GM21515 (cell line): ENCODE results near the gene OAF.

Experiments used
- ATAC-seq: cut with Tn5 transposase; IDR thresholded peaks from one replicate; pipeline ENCODE4 v1.9.1; 2021; ENCODE audit not compliant: unreplicated experiment

The OAF gene

DNA sequence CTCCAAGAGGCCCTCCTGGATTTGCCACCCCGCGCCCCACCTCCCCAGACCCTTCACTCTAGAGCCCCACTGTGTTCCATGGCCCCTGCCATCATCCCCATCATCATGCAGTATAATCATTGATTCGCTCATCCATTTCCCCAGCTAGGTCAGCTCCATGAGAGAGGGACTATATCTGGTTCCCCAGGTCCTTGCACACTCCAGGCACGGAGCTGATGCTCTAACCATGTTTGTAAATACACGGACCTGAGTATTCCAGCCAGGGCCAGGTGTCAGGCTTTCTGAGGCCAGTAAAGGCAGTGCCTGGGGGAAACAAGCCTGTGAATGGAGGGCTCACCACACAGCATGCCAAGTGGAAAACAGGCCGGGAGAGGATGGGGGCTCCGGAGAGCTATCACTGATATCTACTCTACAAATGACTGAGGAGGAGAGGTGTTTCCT, 27.1 kb upstream of the OAF start:
- ATAC-seq = no peak

DNA sequence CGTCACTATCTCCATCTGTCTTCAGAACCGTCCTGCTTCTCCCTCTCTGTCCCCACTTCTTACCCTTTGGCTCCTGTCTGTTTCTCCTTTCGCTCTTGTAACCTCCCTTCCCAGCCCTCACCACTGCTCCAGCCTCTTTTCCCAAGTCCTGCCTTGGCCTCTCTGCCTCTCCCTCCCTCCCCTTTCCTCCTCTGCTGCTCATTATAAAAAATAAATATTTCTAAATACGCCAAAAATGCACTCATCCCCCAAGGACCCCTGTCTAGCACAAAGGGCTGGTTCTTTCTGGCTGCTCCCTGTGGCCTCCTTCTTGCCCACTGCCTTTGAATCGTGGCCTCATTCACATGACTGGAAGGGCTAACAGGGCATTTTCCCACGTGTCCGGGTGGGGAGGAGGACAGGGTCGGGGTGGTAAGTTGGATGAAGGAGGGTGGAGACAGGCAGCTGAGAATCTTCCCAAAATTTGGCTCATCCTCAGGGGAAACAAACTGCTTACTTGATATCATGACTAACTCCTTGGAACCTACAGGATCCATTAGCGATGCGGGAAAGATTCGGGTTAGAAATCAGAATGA, 26.4 kb upstream of the OAF start:
- no peak for ATAC-seq

DNA sequence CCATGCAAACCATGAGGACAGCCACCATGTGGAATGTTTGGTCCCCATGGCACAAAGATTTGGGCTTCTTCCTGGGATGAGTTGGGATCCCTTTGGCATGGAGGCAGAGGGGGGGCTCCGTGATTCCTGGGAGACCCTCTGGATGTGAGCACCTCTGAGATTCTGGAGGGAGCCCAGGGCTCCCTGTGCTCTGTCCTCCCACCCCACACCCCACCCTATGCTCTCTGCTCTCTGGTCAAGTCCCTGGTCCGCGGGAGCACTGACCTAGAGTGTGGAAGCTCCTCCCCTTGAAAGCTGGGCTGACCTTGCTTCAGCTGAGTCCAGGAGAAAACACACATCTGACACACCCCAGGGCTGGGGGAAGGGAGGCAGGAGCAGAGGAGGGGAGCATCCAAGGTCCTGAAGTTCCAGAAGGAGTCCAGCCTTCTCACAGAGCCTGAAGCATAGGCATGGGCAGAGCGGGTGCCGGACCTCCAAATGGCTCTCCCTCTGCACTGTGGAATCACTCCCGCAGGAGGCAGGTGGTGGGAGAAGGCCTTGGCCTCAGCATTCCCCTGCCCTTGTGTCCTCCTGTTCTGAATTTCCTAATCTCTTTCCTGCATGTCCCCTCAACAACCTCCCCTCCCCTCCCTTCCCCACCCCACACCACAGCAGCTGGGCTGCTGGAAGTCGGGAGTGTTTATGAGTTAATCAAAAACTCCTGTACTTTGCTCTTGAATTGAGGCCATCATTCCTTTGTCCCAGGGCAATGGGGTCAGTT, 25.7 kb upstream of the OAF start:
- no peak for ATAC-seq

DNA sequence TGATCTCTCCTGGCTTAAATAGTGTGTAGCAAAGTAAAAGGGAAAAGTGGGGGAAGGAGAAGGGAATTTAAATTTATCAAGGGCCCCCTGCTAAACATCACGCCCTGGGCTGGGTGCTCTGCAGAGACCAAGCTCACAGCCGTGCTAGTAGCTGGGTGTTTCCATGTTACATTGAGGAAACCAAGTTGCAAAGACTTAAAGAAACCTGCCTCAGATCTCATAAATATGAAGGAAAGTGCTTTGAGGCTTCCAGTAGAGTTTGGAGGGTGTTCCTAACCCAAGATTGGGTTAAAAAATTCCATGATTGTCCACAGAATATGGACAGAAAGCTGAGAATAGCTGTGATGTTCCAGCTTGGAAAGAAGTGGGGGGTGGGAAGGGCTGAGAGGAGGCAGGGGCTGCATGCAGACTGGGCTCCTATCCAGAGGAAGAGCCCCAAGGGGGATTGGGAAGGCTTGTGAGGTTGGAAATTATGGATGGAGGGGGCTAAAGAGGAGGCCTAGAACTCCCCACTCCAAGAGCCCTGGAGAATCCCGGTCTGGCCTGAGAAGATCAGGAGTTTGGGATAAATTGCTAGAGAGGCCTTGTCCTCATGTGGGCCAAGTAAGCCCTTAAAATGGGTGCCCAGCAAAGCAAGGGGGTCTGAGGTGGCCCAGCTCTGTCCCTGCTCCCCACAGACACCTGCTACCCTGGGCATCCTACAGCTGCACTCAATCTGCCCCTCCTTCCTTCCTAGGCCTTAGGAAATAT, 25.0 kb upstream of the OAF start:
- no peak for ATAC-seq

DNA sequence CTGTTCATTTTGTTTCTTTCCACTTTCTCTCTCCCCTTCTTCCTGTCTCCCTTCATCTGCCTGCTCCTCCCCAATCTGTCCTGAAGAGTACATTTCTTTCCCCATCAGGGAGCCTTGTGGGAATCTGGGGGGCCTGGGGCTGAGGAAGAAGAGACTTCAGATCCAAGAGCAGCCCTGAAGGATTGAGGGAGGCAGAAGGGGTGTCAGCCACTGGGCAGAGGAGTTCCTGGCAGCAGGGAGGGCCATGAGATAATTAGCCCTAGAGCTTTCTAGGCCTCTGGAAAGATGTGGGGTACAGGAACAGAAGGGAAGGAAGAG, 24.4 kb upstream of the OAF start:
- ATAC-seq = no peak

DNA sequence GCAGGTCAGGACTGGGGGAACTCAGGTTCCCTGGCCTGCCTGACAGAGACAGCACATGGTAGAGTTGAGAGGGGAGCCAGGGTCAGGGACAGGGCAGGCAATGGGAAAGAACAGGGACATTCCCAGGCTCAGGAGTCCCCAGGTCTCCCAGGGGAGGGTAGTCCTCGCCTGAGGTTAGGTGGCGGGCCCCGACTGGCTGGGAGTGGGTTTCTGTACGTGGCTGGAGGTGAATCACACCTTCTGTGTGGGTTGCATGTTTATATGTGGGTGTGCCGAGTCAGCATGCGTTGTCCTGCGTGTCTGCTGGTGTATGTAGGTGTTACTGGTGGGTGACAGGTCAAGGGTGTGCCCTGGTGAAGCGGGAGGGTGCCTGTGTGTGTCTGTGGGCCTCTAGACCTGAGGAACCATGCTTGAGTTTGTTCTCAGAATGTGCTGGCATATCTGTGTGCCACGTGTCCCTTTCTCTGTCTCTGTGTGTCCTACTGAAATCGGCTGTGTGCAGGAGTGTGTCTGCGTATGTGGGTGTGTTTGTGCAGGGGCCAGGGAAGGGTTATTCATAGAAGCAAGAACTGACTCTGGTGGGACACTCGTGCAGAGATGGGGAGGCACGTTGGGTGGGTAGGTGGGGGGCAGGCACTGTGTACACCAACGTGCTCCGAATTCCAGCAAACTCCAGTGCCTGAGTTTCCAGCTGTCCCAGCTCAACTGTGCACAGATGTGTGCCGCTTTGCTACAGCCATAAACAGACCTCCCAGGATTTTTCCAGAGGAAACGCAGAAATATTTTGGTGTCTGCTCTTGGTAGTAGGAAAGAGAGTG, 23.8 kb upstream of the OAF start:
- ATAC-seq = no peak

DNA sequence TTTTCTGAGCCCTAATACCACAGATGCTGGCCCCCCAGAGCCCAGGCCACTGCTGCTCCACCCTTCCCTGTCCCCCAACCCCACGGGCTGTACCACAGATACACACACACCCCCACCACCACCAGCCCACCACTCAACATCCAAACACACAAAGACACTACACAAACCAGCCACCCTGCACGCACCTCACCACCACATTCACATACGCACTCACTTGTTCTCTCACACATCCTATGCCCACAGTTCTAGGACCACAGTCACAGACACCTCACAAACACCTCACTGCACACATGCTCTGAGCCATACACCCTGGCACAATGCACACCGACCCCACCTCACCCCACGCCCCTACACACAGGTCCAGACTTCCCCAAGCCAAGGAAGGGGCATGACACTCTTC, 22.5 kb upstream of the OAF start:
- no peak for ATAC-seq

DNA sequence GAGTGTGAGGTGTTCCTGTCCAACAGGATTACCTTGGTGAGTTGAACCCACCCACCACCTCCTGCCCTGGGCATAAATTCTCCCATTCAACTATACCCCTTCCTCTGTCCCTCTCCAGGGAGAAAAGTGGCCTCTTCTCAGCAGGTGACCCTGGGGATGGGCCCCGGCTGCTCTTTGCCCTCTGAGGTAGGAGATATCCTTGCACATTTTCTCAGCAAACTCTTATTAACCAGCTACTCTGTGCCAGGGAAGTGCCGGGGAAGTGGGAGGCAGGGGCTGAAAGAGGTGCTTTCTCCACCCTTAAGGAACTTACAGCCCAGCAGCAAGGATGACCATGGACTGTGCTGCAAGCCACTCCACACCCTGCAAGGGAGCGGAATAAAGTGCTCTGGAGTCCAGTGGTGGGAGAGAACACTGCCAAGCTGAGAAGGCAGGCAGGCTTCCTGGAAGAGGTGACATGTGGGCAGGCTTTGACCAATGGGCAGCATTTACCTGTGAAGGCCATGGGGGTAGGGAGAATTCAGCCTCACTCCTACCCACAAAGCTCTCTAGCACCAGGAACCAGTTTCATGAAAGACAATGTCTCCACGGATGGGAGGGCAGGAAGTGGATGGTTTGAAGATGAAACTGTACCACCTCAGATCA, 21.9 kb upstream of the OAF start:
- ATAC-seq = no peak

DNA sequence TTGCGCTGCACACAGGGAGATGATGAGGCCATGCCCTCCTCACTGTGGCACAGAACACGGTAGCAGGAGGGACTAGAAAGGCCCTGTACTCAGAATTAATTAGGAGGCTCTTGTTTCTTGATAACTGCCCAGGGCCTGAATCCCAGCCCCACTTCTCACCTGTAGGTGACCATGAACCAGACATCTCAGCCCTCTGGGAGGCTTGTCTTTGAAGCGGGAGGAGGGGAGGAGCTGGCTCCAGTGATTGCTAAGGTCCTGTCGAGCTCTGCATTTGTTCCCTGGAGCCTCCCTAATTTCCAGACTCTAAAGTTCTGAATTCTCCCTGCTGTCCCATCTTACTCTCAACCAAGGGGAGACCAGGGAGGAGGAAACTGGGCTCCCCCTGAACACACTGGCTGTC, 19.8 kb upstream of the OAF start:
- ATAC-seq = no peak

DNA sequence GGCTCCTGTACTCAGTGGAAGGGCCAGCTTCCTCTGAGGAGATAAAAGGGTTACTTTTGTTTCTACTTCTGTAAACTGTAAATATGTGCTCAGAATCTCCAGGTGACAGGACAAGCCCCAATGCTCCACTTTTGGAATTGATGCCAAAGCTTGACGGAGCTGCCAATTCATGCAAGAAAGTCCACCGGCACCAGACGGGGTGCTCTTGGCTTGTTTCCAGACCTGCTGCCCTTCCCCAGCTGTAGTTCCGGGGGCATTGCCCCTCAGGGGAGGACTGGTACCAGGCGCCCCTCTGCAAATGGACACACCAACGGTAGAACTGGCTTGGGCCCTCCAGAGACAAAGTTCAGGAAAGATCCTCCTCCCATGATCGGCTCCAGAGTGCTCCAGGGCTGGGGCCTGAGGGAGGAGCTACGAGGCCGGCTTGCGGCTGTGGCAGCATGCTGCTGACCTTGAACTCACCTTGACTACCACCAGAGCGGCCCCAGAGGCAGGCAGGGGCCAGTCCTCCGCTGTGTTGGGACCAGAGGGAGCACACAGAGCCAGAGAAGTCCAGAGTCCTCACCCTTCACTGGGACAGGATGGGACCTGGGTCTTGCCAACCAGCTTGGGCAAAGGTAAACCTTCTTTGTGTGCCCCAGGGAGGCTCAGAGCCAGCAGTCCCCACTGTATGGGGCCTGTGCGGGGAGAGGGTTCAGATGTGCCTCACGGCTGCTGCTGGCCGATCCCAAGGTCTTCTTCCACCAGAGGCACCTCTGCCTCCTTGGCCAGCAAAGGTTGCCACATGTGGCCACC, 17.8 kb upstream of the OAF start:
- no peak for ATAC-seq

DNA sequence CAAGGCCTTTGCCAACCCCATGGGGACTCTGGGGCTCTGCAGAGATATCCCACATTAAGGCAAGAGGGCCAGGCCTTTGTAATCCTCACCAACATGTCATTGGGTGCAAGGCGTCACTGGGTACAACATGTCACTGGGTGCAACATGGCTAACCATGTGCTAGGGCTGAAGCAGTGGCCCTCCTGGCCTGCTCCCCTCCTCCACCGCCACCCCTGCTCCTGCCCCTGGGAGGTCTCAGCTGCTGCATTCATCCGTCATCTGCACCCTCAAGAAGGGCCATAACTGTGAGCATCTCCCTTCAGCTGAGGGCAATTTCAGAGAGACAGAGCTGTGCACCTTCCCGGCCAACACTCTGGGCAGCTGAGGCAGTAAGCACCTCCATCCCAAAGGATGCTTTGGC, 16.7 kb upstream of the OAF start:
- ATAC-seq = no peak

DNA sequence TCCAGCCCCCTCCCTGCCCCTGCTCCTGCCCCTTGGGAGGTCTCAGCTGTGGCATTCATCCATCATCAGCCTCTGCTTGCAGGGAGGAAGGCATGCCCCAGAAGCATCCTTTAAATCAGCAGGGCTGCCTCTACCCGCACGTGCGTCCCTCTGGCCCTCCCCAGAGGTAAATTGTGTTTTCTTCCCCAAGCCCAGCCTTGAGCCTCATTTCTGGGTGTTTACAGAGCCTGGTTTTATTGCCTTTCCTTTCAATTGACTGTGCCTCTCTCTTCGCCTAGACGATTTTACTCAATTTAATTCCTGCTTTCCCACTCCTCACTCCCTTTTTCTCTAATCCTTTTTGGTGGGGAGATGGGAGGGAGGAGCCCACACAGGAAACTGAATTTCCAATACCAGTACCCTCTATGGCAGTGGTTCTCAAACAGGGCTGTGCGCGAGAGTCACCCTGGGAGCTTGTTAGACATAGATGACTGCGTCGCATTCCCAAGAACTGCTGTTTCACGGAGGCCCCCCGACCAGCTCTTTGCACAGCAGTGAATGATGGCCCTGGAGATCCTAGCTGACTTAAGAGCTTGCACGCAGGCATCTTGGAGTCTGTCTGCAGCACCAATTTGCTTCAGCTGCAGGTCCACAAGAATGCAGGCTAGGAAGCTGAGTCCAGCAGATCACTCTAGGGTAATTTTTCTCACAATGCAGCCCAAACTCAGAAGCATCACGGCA, 15.1 kb upstream of the OAF start:
- no peak for ATAC-seq

DNA sequence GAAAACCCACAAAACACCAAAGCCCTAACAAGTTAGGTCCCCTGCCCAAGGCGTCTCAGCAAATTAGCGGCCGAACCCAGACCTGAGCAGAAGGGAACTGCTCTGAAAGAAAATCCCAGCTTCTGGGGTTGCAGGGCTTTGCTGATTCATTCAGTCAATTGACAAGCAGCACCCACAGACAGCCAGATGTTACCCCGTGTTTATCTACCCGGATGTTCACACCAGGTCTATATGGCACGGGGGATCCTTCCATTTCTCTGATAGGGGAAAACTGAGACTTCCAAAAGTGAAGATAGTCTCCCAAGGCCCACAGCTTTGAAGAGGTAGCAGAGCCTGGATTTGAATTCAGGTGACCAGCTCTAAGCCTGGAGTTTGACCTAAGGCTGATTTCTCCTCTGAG, 14.0 kb upstream of the OAF start:
- ATAC-seq = no peak

DNA sequence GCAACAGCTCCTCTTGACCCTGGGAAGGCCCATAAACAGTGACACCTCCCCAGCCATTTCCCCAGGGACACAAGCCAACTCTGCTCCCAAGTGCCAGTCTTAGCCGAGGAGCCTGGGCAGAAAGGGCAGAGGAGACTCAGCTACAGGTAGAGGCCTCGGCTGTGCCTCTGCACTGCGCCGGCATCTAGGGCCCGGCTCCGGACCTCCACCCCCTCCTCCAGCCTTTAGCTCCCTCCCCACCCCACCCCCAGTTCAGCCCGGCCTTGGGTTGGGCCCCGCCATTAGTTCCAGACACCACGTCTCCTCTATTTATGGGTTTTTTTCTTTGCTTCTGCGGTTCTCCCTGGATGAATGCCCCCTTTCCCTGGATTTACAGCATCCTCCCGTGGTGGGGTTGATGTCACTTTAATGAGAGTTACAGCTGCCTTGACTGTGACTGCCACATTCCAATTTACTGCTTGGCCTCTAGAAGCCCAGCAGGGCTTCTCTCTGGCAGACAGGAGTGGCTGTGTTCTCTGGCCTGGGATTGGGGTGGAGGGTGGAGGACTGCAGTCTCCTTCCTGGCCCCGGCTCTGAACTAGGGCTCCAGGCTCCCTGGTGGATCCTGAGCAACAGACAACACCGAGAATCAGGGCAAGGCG, 13.5 kb upstream of the OAF start:
- no peak for ATAC-seq

DNA sequence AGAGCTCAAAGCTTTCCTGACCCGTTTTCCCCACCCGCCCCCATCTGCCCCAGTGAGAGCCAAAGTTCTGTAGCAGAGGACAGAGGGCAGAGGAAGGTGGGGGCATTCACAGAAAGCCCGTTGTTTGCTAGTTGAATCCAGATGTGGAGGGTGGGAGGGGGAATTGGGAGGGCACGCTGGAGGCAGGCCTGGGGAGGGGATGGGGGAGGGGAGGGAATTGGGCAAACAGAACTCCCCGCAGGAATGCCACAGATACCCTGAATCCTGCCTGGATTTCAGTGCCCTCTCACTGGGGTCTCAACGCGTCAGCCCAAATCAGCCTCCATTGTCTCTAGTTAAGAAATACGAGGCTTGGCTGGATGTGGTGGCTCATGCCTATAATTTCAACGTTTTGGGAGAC, 12.9 kb upstream of the OAF start:
- no peak for ATAC-seq

DNA sequence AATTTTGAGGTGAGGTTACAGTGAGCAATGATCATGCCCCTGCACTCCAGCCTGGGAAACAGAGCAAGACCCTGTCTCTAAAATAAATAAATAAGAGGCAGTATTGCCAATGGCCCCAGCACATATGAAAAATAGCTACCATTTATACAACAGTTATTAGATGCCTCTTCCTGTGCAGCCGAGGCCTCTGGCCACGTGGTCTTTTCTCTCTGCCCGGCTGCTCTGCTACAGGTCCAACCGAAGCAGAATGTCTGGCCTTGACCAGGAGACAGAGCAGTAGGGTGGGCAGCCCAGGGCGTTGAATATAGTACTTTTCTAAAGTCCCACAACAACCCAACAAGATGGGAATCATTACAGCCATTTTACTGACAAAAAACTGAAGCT, 12.4 kb upstream of the OAF start:
- ATAC-seq = no peak

DNA sequence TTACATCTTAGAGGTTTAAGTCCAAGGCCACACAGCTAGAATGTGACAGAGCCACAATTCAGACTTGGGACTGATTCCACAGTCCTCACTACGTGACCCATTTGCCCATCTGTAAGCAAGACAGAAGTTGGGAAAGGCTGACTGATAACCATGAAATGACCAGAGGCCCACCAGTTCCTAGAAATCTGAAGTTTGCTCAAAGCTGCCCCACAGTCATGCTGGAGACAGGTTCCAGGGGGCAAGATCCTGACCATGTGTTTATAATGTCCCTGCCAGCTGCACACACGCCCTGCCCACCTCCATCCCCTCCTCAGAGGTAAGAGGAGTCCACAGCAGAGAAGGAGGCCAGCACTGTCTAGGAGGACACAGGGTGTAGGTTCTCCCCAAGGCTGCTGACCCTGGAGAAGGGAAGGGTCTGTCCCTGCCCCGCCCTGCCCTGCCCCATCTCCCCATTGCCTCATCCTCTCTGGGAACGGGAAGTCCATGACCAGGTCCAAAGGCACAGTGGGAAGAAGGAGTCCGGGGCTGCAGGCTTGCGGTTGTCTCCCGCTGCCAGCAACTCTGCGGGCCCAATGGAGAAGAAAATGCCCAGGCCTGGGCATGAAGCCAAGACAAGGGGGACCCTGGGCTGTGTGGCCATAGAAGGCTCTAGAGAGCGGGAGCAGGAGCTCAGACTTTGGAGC, 11.9 kb upstream of the OAF start:
- ATAC-seq = no peak

DNA sequence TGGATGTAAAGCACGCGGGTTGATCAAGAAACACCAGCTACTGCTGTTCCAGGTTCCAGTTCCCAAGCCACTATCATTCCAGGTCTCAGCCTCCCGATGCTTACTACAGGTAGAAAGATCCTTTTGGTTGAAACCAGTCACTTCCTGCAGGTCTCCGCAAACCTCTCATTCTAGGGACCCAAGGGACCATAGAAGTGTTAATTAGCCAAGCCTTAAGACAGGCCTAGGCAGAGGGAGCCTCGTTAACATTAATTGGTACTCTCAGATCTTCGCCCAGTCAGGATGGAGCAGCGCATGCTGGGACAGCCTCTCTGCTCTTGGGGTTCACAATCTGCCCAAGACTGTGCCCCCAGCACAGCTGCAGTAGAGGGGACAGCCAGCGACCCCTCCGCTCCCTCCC, 11.2 kb upstream of the OAF start:
- no peak for ATAC-seq

DNA sequence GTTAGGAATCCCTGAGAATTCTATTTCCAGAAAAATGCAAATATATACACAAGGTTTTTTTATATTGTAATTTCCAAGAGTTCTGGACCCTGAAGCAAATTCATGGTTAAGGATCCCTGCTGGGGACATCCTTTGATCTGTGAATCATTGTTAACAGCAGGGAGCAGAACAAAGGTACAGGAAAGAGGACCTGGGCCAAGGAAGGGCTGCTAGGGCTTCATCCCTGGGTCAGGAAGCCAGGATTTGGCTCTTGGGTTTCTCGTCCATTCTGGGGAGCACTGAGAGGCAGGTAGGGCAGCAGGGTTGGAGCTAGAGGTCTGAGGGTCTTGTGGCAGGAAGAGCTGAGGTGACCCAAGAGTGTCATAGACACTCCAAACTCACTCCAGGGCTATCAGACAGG, 10.2 kb upstream of the OAF start:
- ATAC-seq = no peak
